ENCODE data around the gene SUSD2. TPM values are rescaled to one million over a fixed set of nuclear protein-coding genes. Genes with fewer than 3 reads are reported as not detected.

SUSD2 gene
- total RNA-seq, 1 donor from 2014 or later: 0.79 TPM

- no peak for DNase-seq (ENCODE audit: low spot score, unreplicated experiment)
- H3K9me3 Mint-ChIP-seq (ENCODE audit: low read depth): no peaks in the 10 kb centered on the region
- H3K4me3 Mint-ChIP-seq (ENCODE audit: low read depth): no peak overlapping the region
- H3K27ac Mint-ChIP-seq: no peak overlapping the region
- no peaks in the 10 kb centered on the region for H3K4me1 Mint-ChIP-seq (ENCODE audit: low read depth)
- no peaks in the 10 kb centered on the region for H3K36me3 Mint-ChIP-seq (ENCODE audit: insufficient read depth)
- no peaks in the 10 kb centered on the region for H3K27me3 Mint-ChIP-seq
- TF ChIP-seq CTCF (IDR thresholded peaks at IDR 0.05; ENCODE audit: unreplicated experiment): no peak
These were observed 6.7 kb downstream of the SUSD2 start for GRCh38 chr22:24187731-24188644.

GRCh38 chr22:24188705-24189248, 7.5 kb downstream of the SUSD2 start:
- DNase-seq (ENCODE audit: low spot score, unreplicated experiment): no peak
- H3K4me3 Mint-ChIP-seq (ENCODE audit: low read depth): no peak overlapping the region
- no peaks in the 10 kb centered on the region for H3K36me3 Mint-ChIP-seq (ENCODE audit: insufficient read depth)
- no peak overlapping the region for H3K27ac Mint-ChIP-seq
- no peak for TF ChIP-seq CTCF (IDR thresholded peaks at IDR 0.05; ENCODE audit: unreplicated experiment)
- H3K9me3 Mint-ChIP-seq (ENCODE audit: low read depth): no peaks in the 10 kb centered on the region
- no peaks in the 10 kb centered on the region for H3K4me1 Mint-ChIP-seq (ENCODE audit: low read depth)
- H3K27me3 Mint-ChIP-seq: no peaks in the 10 kb centered on the region

GRCh38 chr22:24189249-24190158, 8.2 kb downstream of the SUSD2 start:
- H3K4me1 Mint-ChIP-seq (ENCODE audit: low read depth): no peaks in the 10 kb centered on the region
- TF ChIP-seq CTCF (IDR thresholded peaks at IDR 0.05; ENCODE audit: unreplicated experiment): peak; percentile 83
- H3K27ac Mint-ChIP-seq: peak overlapping the region; percentile 62
- no peak overlapping the region for H3K4me3 Mint-ChIP-seq (ENCODE audit: low read depth)
- DNase-seq (ENCODE audit: low spot score, unreplicated experiment): peak; percentile 65
- H3K27me3 Mint-ChIP-seq: no peaks in the 10 kb centered on the region
- H3K36me3 Mint-ChIP-seq (ENCODE audit: insufficient read depth): no peaks in the 10 kb centered on the region
- no peaks in the 10 kb centered on the region for H3K9me3 Mint-ChIP-seq (ENCODE audit: low read depth)

- Mint-ChIP-seq H3K27me3 (no peaks in the 10 kb centered on the region), H3K9me3 (ENCODE audit: low read depth) (no peaks in the 10 kb centered on the region), H3K4me1 (ENCODE audit: low read depth) (no peaks in the 10 kb centered on the region), H3K36me3 (ENCODE audit: insufficient read depth) (no peaks in the 10 kb centered on the region), H3K4me3 (ENCODE audit: low read depth) (no peak overlapping the region), H3K27ac (no peak overlapping the region)
- DNase-seq (ENCODE audit: low spot score, unreplicated experiment): no peak
- no peak for TF ChIP-seq CTCF (IDR thresholded peaks at IDR 0.05; ENCODE audit: unreplicated experiment)
These were observed 8.9 kb downstream of the SUSD2 start for GRCh38 chr22:24190159-24190540.

All from progenitor cell of endocrine pancreas (in vitro differentiated cells).